Suppressor macrophage treated with lipopolysaccharide for 1 hour (primary cell): ENCODE results near the gene SLCO1C1.

Experiments used
- DNase-seq, 3 donors: peaks; one replicate each; pipeline ENCODE4 v3.0.0-alpha.2; 2020 to 2022

The SLCO1C1 gene

GRCh38 chr12:20798554-20798953 lies 103.4 kb downstream of the SLCO1C1 start:
- no peak for DNase-seq

GRCh38 chr12:20800160-20800559 lies 105.0 kb downstream of the SLCO1C1 start:
- no peak for DNase-seq

DNA sequence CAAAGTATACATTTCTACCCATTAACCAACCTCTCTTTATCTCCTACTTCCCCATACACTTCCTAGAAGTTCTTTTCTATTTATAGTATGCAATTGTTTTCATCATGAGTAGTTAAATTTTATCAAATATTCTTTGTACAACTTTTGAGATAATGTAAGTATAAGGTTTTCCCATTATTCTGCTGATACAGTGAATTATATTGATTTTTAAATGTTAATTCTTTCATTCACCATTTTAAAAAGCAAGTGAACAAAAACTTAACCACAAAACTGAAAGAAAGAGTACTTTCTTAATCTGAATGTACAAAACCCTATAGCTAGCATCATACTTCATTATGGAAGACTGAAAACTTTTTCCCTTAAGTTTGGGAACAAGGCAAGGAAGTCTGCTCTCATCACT lies 105.9 kb downstream of the SLCO1C1 start:
- DNase-seq, result no peak
